Measurements from ENCODE around the gene CNTNAP4.

CNTNAP4 gene

DNA sequence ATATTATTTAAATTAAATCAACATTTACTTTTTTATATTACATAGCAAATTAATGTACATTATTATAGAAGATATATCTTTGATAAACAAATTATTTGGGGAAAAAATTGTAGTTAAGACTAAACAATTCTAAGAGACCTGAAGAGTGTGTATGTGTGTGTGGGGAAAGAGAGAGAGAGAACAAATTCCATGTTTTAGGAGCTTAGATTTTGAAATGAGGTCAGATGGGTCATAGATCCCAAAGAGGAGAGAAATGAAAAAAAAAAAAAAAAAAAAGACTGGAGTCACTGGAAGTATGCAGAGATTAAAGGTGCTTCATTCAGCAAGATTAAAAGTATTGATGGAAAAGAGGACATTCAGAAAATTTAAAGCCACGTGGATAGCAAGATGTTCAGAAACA is 206.8 kb downstream of the CNTNAP4 start:
- in situ Hi-C loops (cut with MboI; ENCODE audit: low sequenced_read_pairs) = no loop called here

DNA sequence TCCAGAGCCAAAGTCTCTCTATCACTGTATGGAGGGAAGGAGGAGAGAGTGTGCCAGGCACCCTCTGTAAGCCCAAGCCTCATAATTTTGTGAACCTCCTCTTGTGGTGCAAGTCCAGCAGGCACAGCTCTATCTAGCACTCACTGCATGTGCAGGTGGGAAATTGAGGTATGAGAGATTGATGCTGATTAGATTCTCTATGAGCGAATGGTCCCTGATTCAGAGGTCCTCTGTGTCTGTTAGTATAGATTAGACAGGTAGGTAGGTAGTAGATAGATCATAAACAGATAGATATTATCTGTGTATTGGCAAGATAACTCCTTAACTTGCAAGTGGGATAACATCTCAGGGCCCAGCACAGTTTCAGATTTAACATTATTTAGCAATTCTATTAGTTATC is 209.5 kb downstream of the CNTNAP4 start:
- in situ Hi-C loops (cut with MboI; ENCODE audit: low sequenced_read_pairs) = no loop called here

DNA sequence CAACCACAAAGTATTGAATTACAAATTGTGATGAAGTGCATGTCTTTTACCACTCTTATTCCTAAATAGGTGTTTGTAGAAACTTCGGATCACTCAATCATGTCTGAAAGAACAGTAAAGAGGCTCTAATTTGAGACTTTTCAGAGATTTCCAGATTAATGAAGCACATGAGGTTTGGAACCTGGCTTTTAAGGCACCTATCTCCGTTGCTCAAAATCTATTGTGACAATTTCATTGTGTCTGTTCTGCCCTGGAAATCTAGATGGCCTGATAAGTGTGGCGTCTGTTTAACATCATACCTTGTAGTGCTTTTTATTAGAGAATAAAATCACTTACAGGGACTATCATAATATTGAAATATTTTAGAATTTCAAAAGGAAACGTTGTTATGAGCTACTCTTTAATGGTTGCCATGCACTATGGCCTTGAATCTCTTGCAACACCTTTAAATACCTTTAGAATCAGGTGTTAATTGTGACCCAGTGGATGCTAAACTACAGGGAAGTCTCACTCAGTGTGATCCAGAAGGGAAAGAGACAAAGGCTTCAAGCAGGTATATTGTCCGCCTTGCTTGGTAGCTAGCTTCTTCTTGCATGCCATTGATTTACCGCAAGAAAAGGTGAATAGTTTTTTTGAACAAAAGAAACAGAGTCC is 210.3 kb downstream of the CNTNAP4 start:
- in situ Hi-C loops (cut with MboI; ENCODE audit: low sequenced_read_pairs) = no loop called here

DNA sequence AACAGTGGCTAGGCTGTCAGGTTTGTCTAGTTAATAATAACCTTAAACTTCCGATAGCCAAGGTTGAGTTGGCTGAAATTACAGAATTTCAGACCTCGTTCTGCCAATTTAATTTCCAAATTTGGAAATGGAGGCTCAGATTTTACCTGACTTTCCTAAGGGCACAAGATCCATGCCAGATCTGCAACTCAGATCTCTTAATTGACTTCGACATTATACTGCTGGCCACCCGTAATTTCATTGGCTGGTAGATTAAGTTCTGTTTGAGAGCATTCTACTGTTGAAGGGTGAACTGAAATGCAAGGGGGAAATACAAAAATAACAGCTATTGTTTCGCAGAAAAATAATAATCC is 210.8 kb downstream of the CNTNAP4 start:
- in situ Hi-C loops (cut with MboI; ENCODE audit: low sequenced_read_pairs) = no loop called here

DNA sequence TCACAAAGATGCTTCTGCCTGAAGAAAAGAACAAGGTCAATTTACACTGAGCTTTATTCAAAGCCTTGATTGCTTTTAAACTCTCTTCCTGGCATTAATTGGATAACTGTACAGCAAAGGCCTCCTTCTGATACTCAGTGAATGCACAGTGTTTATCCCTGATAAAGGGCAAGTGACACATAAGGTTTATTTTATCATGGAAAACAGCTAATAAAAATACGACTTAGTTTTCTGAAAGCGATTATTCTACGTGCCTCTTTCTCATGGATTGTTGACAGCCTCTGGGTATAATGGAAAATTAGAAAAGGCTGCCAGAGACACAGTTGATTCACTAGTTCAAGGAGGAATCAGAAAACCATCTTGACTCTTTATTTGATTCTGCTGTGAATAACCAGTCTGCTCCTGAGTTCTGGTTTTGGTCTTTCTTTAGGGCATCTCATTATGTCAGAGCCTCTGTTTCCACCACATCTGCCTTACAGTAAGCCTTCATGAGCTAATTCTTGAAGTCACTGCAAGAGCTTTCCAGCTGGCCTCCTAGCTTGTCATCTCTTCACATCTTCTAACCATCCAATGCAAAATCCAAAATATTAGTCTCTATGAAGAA is 212.9 kb downstream of the CNTNAP4 start:
- in situ Hi-C loops (cut with MboI; ENCODE audit: low sequenced_read_pairs) = no loop called here

DNA sequence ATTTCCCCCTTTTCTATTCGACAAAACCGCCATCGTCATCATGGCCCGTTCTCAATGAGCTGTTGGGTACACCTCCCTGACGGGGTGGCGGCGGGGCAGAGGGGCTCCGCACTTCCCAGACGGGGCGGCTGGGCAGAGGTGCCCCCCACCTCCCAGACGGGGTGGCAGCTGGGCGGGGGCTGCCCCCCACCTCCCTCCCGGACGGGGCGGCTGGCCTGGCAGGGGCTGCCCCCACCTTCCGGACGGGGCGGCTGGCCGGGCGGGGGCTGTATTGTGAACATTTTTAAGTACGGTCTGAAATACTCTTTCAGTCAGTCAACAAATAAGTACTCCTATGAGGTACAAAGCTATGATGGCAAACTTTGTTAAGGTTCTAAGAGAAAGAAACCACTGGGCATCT is 222.8 kb downstream of the CNTNAP4 start:
- in situ Hi-C loops (cut with MboI; ENCODE audit: low sequenced_read_pairs) = no loop called here

DNA sequence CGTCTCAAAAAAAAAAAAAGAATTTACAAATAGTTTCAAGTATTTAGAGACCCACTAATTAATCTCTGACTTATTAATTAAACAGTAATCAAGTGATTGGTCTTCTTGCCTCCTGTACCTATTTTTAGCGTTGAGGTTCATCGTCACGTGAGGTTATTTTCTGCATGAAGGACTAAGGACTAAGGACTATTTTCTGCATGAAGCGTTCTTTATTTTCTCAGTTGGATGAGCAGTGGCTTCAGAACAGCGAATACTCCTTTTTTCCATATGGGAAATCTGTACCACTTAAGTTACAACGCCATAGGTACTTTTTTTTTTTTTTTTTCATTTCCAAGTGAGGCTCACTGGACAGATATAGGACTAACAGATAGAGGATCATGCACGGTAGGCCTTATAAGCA is 224.9 kb downstream of the CNTNAP4 start:
- in situ Hi-C loops (cut with MboI; ENCODE audit: low sequenced_read_pairs) = no loop called here

DNA sequence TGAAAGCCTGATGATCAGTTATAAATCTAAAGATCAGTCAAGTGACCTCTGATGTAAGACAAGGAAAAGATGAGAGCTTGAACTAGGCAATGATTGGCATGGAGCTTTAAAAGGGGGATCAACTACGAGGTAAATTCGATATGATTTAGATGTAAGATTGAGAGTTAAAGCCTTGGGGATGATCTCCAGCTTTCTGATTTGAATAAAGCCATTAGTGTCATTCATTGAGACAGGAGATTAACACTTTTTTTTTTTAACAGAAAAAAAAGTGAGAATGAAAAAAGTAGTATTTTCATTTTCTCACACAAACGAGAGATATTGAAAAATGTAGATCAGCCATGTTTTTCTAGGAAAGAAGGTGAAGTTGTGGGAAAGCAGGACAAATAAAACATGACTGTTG is 225.4 kb downstream of the CNTNAP4 start:
- in situ Hi-C loops (cut with MboI; ENCODE audit: low sequenced_read_pairs) = no loop called here

DNA sequence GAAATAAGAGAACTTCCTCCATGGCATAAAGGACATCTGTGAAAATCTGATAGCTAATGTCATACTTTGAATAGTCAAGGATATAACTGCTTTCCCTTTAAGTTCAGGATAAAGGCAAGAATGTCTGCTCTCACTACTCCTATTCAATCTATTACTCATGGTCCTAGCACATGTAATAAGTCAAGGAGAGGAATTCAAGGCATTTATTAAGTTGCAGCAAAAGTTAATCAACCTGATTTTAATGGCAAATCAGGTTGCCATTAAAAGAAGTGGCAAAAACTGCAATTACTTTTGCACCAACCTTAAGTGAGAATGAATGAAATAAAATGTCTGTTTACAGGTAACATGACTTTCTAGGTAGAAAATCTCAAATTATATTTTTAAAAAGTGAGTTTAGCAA is 225.9 kb downstream of the CNTNAP4 start:
- in situ Hi-C loops (cut with MboI; ENCODE audit: low sequenced_read_pairs) = no loop called here

DNA sequence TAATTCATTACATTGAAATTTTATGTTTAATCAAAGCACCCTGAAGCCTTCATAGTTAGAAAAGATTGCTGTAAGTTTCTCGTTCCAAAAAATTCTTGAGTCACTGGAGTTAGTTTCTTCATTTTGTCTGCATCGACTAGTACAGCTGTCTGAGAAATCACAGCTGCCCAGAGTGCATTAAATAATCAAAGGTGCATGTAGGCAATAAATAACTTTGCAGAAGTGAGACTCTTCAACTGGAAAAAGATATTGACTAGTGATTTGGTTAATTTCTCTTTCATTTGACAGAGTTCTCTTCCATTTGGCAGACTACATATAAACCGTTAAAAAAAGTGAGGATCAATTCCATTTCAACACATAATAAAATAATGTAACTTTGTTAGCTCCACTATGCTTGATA is 234.0 kb downstream of the CNTNAP4 start:
- in situ Hi-C loops (cut with MboI; ENCODE audit: low sequenced_read_pairs) = no loop called here

DNA sequence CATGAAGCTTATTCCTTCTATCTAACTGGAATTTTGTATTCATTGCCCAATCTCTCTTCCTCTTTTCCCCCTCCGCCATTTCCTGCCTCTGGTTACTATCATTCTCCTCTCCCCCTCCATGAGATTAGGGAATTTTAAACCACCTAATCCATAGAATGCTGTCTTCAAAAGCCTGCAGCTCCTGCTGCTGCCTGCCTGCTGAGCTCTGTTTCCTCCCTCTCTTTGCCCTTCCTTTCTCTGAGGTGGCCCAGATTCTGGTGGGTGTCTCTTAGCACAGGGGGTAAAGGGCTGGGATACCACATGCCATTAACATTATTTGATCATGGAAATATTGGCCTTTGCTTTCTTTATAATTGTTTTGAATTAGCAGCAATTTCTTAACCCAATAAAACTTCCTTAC is 241.6 kb downstream of the CNTNAP4 start:
- in situ Hi-C loops (cut with MboI; ENCODE audit: low sequenced_read_pairs) = no loop called here

DNA sequence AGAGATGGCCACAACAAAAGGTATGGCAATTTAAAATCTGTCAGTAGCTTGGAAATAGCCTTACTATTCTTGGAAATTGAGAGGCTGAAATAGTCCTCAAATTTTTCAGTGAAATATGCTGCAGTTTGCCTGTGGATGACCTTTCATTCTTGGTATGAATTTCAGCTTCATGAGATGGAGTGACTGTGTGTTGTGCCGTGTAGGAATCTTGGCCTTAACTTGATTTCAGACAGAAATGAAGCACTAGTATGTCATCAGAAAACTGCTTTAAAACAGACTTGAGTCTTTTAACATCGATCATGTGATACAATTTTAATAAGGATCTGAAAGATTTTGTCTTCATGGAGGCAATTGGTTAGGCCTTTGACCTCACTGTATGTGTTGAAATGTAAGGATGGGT is 247.2 kb downstream of the CNTNAP4 start:
- in situ Hi-C loops (cut with MboI; ENCODE audit: low sequenced_read_pairs) = no loop called here

DNA sequence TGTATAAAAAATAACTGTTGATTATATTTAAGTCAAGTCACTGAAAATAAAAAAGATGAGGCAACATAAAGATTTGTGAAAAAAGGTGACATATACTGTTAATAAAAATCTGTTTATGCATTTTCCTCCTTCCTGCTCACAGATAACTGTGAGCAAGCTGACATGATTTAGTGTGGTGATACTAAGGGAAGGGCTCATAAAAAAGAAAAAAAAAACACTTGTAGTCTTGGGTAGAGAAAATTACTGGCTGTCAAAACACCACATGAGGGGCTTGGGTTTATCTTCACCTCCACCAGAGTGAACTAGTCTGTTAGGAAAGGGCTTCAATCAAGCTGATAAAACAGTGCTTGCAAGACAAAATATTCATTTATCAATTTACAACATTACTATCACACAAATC is 247.6 kb downstream of the CNTNAP4 start:
- in situ Hi-C loops (cut with MboI; ENCODE audit: low sequenced_read_pairs) = no loop called here

DNA sequence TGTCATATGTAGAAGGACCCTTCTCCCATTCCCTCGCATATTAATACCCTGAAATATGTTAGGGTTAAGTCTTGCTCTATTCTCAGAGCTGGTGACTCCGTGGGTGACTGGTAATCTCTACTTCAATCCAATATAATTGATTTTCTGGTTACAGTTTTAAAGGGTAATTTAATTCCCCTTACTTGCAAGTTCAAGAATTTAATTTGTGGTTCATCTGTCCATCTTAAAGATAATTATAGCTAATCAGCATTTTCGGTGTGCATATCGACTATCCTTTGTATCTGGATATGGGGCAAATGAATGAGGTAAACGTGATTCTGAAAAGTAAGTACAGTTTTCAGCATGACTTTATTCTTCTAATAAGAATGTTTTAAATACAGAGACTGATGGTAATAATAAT is 250.0 kb downstream of the CNTNAP4 start:
- in situ Hi-C loops (cut with MboI; ENCODE audit: low sequenced_read_pairs) = no loop called here

DNA sequence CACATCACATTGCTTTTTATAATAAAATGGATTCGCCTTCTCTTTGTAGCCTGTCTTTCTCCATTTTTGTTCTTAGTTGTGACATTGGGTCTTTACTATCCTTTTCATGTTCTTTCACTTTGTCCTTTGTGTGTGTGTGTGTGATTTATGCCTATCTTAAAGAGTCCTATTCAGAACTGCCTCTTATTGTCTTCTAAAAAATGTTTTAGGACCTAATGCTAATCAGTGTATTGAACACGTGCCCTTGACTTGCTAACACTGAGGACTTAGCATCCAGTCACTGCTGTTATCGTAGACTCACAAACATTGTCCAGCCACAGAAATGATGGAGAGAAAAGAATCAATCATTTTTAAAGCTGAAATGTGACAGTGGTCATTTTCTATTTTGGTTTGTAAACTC is 251.9 kb downstream of the CNTNAP4 start:
- in situ Hi-C loops (cut with MboI; ENCODE audit: low sequenced_read_pairs) = no loop called here

DNA sequence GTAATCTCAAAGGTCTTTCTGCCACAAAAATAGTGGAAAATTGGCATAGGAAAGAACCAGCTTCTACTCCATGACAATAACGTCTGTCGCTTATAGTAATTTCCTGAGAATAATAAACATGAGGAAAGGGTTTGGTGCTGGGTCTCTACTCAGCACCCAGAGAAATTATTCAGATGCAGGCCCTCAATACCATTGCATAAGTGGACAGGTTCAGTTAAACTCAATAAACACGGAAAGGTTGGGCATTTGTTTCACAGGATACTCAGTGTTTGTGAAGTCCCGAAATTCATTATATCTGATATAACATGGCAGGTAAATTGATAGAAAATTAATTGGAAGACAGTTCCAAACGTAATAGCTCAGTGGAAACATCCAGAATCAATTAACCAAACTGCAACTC is 254.0 kb downstream of the CNTNAP4 start:
- in situ Hi-C loops (cut with MboI; ENCODE audit: low sequenced_read_pairs) = no loop called here

DNA sequence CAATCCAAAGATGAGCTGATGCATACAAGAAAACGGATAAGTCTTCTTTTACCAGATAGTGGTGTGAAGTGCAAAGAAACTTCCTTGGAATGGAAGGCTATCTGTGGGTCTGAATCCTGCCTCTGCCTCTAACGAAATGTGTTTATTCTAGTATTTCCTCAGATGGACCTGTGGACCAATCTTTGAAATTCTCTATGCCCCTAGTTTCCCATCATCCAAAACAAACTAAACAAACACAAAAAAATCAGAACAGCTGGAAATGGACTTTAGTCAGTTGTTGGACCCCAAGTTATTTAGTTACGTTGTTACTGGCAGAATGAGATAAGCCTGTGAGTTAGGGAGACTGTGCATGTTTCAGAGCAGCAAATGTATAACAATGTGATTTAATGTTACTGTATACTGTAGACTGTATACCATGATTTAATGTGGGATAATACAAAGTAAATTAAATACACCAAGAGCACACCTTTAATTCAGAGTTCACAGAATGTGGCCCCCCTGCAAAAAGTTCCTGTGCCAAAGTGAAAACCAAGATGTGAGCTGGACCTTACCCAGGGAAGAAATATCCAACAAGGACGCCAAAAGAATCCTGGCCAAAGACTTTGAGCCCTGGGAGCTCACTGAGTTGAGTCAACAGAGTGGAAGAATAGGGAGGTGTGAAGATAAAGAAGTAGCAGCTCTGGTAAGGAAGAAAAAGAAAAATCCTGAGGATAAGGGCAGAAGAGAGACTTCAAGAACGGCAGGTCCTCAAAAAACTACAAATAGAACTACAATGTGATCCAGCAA is 255.2 kb downstream of the CNTNAP4 start:
- in situ Hi-C loops (cut with MboI; ENCODE audit: low sequenced_read_pairs) = no loop called here

DNA sequence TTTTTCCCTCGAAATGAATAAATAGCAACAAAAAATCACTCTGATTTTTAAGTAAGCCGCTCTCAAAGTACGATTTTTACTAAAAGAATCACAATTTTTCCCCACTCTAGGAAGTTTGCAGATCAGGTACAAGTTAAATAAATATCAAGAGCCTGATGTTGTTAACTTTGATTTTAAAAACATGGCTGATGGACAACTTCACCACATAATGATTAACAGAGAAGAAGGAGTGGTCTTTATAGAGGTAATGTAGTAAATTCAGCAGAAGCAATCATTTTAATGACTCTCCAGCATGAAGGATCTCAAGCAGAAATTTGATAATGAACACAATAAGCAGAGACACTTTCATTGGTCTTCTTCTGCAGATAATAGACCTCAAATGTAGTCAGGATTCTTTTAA is 262.4 kb downstream of the CNTNAP4 start:
- in situ Hi-C loops (cut with MboI; ENCODE audit: low sequenced_read_pairs) = no loop called here

DNA sequence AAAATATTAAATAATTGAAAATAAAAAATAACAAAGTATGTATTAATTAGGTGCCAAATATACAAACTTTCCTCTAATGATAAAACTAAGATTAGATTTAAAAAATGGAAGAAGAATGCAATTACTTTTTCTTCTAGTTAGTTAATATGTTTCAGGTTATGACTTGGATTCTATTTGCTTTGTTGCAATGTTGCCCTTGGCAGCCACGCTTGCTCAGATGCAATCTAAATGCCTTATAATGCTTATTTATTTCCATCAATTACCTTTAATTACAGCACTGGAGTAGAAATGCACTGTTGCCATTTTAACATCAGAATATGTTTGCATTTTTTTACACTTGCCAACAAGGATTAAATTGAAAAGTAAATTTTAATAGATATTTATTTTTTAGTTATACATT is 263.9 kb downstream of the CNTNAP4 start:
- in situ Hi-C loops (cut with MboI; ENCODE audit: low sequenced_read_pairs) = no loop called here

DNA sequence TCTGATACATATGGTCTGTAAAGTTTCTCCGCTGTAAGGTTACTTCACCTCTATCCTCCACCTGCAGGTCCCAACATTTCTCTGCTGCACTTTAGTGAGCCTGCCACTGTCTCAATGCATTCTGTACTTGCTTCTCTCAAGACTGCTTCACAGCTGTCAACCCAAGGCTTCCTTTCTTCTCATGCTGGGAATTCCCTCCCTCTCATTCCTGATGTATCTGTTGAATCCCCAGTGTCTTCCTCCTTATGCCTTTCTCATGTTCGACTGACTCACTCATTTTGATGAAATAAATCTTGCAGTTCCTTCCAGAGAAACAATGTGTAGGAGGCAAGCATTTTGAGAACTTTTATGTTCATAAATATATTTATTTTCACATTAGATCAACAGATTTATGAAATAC is 288.3 kb downstream of the CNTNAP4 start:
- in situ Hi-C loops (cut with MboI; ENCODE audit: low sequenced_read_pairs) = no loop called here

DNA sequence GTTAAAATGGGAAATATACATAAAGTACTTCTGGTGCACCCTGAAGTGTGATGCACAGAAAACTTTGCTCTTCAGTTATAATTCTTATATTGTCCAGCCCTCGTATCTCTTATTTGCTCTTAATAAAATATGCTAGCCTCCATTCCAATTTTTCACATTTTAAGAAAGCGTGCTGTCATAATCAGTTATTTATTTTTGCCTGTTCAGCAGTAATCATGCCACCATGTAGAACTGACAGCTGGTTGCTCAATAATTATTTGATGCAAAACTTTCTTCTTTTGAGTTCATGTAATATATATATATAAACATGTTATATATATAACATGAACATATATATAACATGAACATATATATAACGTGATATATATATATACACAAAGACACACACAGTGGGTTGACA is 294.6 kb downstream of the CNTNAP4 start:
- in situ Hi-C loops (cut with MboI; ENCODE audit: low sequenced_read_pairs) = no loop called here

DNA sequence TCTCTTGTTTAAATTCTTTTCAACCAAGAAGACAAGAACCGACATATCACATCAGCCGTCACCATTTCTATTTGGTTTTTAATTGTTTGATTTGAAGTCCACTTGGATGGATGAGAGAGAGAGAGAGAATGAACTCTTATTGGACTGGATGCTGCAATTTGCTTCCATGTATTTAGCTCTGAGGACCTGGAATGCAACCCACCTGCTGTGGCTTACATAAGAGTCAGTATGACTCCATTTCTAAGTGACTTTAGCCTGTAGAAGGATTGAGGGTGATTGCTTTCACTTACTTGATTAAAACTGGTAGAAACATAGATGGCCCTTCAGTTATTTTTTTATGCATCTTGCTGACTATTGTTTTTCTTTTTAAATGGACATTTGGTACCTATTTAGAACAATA is 296.1 kb downstream of the CNTNAP4 start:
- in situ Hi-C loops (cut with MboI; ENCODE audit: low sequenced_read_pairs) = no loop called here
